ENCODE measurements around the gene SOD3.

The SOD3 gene

GRCh38 chr4:24824720-24825119, 29.3 kb downstream of the SOD3 start:
- no peak for DNase-seq
- in situ Hi-C loops (cut with HindIII; ENCODE audit: low pct_ligation_motif_present, low pct_unique_long_range_greater_than_20kb, low sequenced_read_pairs) = no loop called here

GRCh38 chr4:24831637-24832036, 36.3 kb downstream of the SOD3 start:
- DNase-seq = no peak
- in situ Hi-C loops (cut with HindIII; ENCODE audit: low pct_ligation_motif_present, low pct_unique_long_range_greater_than_20kb, low sequenced_read_pairs) = no loop called here

- DNase-seq = no peak
- in situ Hi-C loops (cut with HindIII; ENCODE audit: low pct_ligation_motif_present, low pct_unique_long_range_greater_than_20kb, low sequenced_read_pairs) = no loop called here
These were observed 40.3 kb downstream of the SOD3 start for GRCh38 chr4:24835696-24836095.

- no peak for DNase-seq
- in situ Hi-C loops (cut with HindIII; ENCODE audit: low pct_ligation_motif_present, low pct_unique_long_range_greater_than_20kb, low sequenced_read_pairs) = no loop called here
These were observed 41.4 kb downstream of the SOD3 start for GRCh38 chr4:24836661-24837242.

GRCh38 chr4:24837336-24837735, 42.0 kb downstream of the SOD3 start:
- in situ Hi-C loops (cut with HindIII; ENCODE audit: low pct_ligation_motif_present, low pct_unique_long_range_greater_than_20kb, low sequenced_read_pairs) = no loop called here
- DNase-seq = no peak

- in situ Hi-C loops (cut with HindIII; ENCODE audit: low pct_ligation_motif_present, low pct_unique_long_range_greater_than_20kb, low sequenced_read_pairs) = no loop called here
- no peak for DNase-seq
These were observed 42.4 kb downstream of the SOD3 start for GRCh38 chr4:24837781-24838180.

- no peak for DNase-seq
- in situ Hi-C loops (cut with HindIII; ENCODE audit: low pct_ligation_motif_present, low pct_unique_long_range_greater_than_20kb, low sequenced_read_pairs) = no loop called here
These were observed 45.0 kb downstream of the SOD3 start for GRCh38 chr4:24840362-24840761.

- in situ Hi-C loops (cut with HindIII; ENCODE audit: low pct_ligation_motif_present, low pct_unique_long_range_greater_than_20kb, low sequenced_read_pairs) = no loop called here
These were observed 45.6 kb downstream of the SOD3 start for GRCh38 chr4:24840826-24841543.

GRCh38 chr4:24842356-24842755, 47.0 kb downstream of the SOD3 start:
- in situ Hi-C loops (cut with HindIII; ENCODE audit: low pct_ligation_motif_present, low pct_unique_long_range_greater_than_20kb, low sequenced_read_pairs) = no loop called here
- no peak for DNase-seq

More at GRCh38 chr4:24840826-24841543, 45.6 kb downstream of the SOD3 start:
- DNase-seq = no peak

- in situ Hi-C loops (cut with HindIII; ENCODE audit: low pct_ligation_motif_present, low pct_unique_long_range_greater_than_20kb, low sequenced_read_pairs) = no loop called here
- no peak for DNase-seq
These were observed 47.7 kb downstream of the SOD3 start for GRCh38 chr4:24843096-24843495.

- in situ Hi-C loops (cut with HindIII; ENCODE audit: low pct_ligation_motif_present, low pct_unique_long_range_greater_than_20kb, low sequenced_read_pairs) = no loop called here
- DNase-seq = no peak
These were observed 49.8 kb downstream of the SOD3 start for GRCh38 chr4:24845132-24845531.

- no peak for DNase-seq
- in situ Hi-C loops (cut with HindIII; ENCODE audit: low pct_ligation_motif_present, low pct_unique_long_range_greater_than_20kb, low sequenced_read_pairs) = no loop called here
These were observed 50.5 kb downstream of the SOD3 start for GRCh38 chr4:24845902-24846301.

GRCh38 chr4:24846716-24847115, 51.3 kb downstream of the SOD3 start:
- in situ Hi-C loops (cut with HindIII; ENCODE audit: low pct_ligation_motif_present, low pct_unique_long_range_greater_than_20kb, low sequenced_read_pairs) = no loop called here
- no peak for DNase-seq

GRCh38 chr4:24849351-24849750, 54.0 kb downstream of the SOD3 start:
- DNase-seq = no peak
- in situ Hi-C loops (cut with HindIII; ENCODE audit: low pct_ligation_motif_present, low pct_unique_long_range_greater_than_20kb, low sequenced_read_pairs) = no loop called here

GRCh38 chr4:24849756-24850155, 54.4 kb downstream of the SOD3 start:
- in situ Hi-C loops (cut with HindIII; ENCODE audit: low pct_ligation_motif_present, low pct_unique_long_range_greater_than_20kb, low sequenced_read_pairs) = no loop called here
- no peak for DNase-seq

Measured in ACHN (cell line).